ENCODE measurements around the gene CD276.
"Not testable (repeated sequence)": the region's sequence is repeated elsewhere in the genome, so short reads cannot be mapped to it uniquely, and the experiment has no call there.

CD276 gene

DNA sequence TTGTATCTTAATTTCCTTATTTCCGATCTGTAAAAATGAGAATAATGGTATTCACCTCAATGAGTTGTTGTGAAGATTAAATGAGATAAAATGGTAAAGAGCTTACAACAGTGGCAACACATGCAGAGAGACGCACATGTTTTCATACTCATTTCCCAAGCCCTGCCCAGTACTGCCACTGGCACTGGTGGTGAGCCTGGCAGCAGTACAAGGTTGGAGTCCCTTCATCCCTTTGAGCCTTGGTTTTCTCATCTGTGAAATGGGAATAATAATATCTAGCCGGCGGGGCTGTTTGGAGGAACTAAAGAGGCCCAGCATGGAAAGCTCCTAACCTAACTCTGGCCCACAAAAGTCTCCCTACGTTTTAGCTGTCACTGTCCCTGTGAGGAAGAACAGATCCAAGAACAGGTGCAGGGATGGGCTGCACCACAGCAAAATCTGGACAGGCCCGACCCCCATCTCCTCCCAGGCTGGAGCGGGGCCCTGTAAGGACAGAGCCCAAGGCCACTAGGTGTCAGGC is 866 bp upstream of the CD276 start:
- no peak overlapping the region for H3K4me3 ChIP-seq (ENCODE audit: low read depth, low read length)

DNA sequence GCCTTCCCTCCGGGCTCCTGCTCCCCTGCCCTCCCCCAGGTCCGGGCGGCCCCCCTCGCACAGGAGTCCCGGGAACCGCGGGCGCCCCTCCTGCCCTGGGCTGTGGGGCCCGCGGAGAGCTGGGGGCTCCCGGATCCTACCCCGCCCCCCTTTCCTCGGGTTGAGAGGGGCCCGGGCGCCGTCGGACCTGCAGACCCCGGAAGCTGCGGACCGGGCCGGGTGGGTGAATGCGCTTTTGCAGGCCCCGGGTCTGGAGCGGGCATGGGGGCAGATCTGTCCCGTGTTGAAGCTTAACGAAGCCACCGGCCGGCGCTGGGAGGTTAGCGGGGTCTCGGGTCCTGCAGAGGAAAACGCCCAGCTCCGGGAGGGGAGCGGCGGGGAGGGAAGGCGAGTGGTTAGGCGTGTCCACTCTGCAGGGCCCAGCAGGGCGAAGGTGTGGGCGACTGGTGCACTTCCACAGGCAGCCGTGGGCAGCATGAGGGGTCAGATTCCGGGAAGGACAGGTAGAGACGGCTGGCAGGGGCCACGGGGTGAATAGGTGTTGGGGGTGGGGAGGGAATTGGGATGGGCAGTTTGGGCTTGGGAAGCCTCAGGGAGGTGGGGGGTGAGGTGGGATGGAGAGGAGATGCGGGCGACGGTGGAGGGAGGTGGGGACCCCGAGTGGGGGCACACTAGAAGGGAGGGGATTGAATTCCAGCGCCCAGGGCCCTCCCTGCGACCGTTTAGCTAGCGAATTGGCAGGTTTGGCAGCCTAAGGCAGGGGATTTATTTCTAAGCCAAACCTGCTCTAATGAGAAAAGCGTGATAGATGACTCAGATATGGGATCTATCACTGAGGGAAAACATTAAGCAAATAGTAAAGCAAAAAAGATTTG is 635 bp downstream of the CD276 start:
- DNase-seq (ENCODE audit: low read depth) = no peak

More for the DNA sequence above, 866 bp upstream of the CD276 start:
- no peak for DNase-seq (ENCODE audit: low read depth)

GRCh38 chr15:73685981-73686380 is 1.8 kb downstream of the CD276 start:
- H3K4me3 ChIP-seq (ENCODE audit: low read depth, low read length) = peak overlapping the region; percentile 89
- DNase-seq (ENCODE audit: low read depth) = no peak

More for the DNA sequence above, 635 bp downstream of the CD276 start:
- H3K4me3 ChIP-seq (ENCODE audit: low read depth, low read length) = peak overlapping the region; percentile 89

DNA sequence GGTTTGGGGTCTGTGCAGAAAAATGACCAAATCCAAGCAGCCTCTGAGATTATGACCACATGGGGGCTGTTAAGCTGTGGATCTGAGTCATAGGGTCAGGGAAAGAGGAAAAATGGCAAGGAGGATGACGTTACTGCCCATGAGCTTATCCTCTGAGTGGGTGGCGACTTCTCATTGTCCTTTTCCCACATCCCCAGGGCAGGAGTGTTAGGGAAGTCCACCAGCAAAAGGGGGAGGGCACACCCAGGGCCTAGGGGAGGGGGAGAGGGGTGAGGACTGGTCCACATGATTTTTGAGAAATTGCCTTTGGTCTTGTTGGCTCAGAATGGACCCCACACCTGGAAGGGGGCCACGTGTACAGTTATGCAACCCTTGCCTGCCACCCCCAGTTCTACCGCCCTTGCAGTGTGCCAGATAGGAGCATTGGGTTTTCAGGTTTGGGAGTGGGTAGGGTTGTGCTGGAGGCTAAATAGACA is 2.6 kb downstream of the CD276 start:
- peak; percentile 83 for DNase-seq (ENCODE audit: low read depth)
- H3K4me3 ChIP-seq (ENCODE audit: low read depth, low read length) = no peak overlapping the region

GRCh38 chr15:73687351-73687750 is 3.2 kb downstream of the CD276 start:
- no peak overlapping the region for H3K4me3 ChIP-seq (ENCODE audit: low read depth, low read length)
- DNase-seq (ENCODE audit: low read depth) = no peak

- DNase-seq (ENCODE audit: low read depth) = no peak
- H3K4me3 ChIP-seq (ENCODE audit: low read depth, low read length) = no peak overlapping the region
Observed at GRCh38 chr15:73688455-73688854, 4.3 kb downstream of the CD276 start.

DNA sequence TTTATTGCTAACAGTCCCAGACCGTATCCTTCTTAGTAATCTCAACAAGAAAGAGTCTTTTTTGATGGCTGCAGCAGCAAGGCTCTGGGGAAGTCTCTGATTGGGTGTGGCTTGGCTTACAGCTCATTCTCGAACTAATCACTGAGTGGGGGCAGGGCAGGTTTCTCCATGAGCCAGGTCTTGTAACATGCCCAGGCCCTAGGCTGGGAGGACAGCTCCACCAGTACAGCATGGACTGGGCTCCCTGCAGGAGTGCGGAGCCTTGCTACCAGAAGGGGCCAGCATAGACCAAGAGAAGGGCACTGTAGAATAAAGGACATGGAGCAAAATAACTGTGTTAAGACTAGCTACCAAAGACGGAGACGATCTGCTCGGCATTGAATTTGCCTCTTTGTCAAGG is 7.2 kb downstream of the CD276 start:
- DNase-seq (ENCODE audit: low read depth) = peak; percentile 45
- no peak overlapping the region for H3K4me3 ChIP-seq (ENCODE audit: low read depth, low read length)

- no peak for DNase-seq (ENCODE audit: low read depth)
- no peak overlapping the region for H3K4me3 ChIP-seq (ENCODE audit: low read depth, low read length)
Observed at GRCh38 chr15:73694419-73694818, 10.2 kb downstream of the CD276 start.

- no peak overlapping the region for H3K4me3 ChIP-seq (ENCODE audit: low read depth, low read length)
- DNase-seq (ENCODE audit: low read depth) = no peak
Observed at GRCh38 chr15:73695773-73696640, 11.8 kb downstream of the CD276 start.

DNA sequence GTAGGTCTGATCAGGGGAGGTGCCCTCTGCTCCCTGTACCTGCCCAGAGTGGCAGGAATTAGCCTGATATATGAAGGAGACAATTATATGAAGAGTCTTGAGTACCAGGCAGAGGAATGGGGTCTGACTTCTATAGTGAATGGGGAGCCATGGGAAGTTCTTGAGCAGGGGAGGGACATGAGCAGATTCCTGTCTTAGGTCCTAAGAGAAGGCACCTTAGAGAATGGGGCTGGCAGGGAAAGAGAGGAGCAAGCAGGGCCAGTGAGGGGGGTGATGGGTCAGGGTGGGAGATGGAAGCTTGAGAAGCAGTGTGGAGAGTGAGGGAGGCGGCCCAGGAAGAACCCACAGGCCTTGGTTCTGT is 12.4 kb downstream of the CD276 start:
- DNase-seq (ENCODE audit: low read depth) = no peak
- no peak overlapping the region for H3K4me3 ChIP-seq (ENCODE audit: low read depth, low read length)

- DNase-seq (ENCODE audit: low read depth) = peak; percentile 91
- H3K4me3 ChIP-seq (ENCODE audit: low read depth, low read length) = no peak overlapping the region
Observed at GRCh38 chr15:73697033-73697467, 12.9 kb downstream of the CD276 start.

DNA sequence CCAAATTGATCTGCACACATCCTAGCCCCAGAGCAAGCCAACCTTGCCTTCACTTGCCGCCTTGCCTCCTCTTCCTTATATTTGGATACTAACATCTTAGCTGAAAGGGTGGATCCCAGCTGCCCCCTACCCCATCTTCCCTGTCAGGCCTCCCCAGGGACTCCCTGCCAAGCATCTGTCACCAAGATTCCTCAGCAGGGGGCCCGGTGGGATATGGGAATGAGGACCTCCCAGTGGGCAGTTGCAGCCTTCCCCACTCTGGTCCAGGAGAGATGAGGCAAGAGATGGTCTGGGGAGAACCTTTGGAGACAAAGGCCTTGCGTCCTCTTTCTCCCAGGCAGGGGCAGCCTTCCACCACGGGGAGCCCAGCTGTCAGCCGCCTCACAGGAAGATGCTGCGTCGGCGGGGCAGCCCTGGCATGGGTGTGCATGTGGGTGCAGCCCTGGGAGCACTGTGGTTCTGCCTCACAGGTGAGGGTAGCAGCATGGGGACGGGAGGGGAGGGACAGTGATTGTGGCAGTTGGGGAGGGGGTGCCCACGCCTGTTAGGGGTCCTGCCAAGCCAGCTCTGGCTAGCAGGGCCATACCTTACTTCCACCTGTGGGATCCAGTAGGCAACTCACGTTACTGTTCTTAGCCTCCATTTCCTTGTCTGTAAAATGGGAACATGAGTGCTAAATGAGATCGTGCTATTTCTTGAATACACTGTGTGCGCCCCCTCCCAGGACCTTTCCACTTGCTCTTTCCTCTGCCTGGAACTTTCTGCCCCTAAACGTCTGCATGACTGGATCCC is 15.3 kb downstream of the CD276 start:
- DNase-seq (ENCODE audit: low read depth) = no peak
- H3K4me3 ChIP-seq (ENCODE audit: low read depth, low read length) = no peak overlapping the region

DNA sequence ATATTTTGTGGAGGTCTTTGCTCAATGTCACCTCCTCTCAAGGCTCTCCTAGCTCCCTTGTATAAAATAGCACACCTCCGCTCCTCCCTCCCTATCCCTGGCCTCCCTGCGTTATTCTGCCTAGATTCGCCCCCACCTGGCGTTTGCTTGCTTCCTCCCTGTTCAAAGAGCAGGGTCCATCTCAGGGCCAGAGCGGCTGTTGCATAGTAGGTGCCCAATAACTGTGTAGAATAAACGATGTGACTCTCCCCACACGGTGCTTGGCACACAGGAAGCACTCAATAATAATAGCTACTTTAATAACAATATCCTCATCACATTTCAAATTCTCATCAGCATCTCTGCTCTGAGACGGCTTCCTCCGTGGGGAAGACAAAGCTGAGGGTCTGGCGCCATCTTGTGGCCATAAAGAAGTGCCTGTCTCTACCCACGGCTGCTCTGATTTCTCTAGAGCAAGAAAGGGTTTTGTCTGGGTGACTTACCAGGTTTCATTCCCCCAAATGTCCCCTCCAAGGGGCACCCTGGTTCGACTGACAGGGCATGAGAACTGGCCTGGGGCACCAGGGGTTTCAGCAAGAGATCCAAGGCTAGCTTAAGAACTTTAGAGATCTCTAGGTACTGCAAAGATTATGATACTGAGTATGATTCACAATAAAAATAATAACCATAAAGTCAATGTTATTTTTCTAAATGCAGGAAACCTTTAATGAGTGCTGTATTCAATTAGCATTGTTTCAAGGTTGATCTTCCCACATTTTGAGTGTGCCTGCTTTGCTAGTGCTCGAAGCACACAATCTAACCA is 16.1 kb downstream of the CD276 start:
- H3K4me3 ChIP-seq (ENCODE audit: low read depth, low read length) = no peak overlapping the region
- no peak for DNase-seq (ENCODE audit: low read depth)

DNA sequence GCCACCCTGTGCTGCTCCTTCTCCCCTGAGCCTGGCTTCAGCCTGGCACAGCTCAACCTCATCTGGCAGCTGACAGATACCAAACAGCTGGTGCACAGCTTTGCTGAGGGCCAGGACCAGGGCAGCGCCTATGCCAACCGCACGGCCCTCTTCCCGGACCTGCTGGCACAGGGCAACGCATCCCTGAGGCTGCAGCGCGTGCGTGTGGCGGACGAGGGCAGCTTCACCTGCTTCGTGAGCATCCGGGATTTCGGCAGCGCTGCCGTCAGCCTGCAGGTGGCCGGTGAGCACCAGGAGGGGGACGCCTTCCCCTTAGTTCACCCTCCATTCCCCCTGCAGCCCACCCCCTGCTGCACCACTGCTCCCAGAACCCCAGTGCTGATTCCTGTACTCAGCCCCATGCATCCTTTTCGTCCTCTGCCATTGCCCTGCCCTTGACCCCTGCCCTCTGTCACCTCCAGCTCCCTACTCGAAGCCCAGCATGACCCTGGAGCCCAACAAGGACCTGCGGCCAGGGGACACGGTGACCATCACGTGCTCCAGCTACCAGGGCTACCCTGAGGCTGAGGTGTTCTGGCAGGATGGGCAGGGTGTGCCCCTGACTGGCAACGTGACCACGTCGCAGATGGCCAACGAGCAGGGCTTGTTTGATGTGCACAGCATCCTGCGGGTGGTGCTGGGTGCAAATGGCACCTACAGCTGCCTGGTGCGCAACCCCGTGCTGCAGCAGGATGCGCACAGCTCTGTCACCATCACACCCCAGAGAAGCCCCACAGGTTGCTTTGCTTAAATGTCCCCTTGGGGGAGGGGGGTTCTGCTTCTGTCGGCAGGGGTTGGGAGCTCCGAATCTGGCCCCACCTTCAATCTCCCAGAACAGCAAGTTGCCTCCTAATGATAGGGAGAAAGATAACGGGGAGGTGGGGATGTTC is 18.4 kb downstream of the CD276 start:
- DNase-seq (ENCODE audit: low read depth); H3K4me3 ChIP-seq (ENCODE audit: low read depth, low read length): not testable (repeated sequence)

GRCh38 chr15:73703601-73704000 is 19.4 kb downstream of the CD276 start:
- not testable (repeated sequence) for H3K4me3 ChIP-seq (ENCODE audit: low read depth, low read length); DNase-seq (ENCODE audit: low read depth)

GRCh38 chr15:73704142-73704868 is 20.1 kb downstream of the CD276 start:
- H3K4me3 ChIP-seq (ENCODE audit: low read depth, low read length); DNase-seq (ENCODE audit: low read depth): not testable (repeated sequence)

Data from skeletal muscle cell (primary cell).